ENCODE data around the gene MSL3. TPM values are rescaled to one million over a fixed set of nuclear protein-coding genes. Genes with fewer than 3 reads are reported as not detected.

MSL3 gene
- total RNA-seq, 6 donors from 2014 or later: 24.6 to 37.7 (median 31.3) TPM

- Histone ChIP-seq H3K36me3 (peaks cover 0 to 17% (median 7%) of the 10 kb centered on the region in 4 donors), H3K9me3 (no peaks in the 10 kb centered on the region), H3K27me3 (no peaks in the 10 kb centered on the region), H3K4me3 (no peak overlapping the region), H3K4me1 (no peaks in the 10 kb centered on the region), H3K27ac (no peak overlapping the region)
- DNase-seq (no peak), ATAC-seq (ENCODE audit: low FRiP score in 2 of 2) (no peak)
- 69 to 90% methylated on average over 4 of the region's 4 CpGs for WGBS, 2 donors
- TF ChIP-seq, protein P1, sequence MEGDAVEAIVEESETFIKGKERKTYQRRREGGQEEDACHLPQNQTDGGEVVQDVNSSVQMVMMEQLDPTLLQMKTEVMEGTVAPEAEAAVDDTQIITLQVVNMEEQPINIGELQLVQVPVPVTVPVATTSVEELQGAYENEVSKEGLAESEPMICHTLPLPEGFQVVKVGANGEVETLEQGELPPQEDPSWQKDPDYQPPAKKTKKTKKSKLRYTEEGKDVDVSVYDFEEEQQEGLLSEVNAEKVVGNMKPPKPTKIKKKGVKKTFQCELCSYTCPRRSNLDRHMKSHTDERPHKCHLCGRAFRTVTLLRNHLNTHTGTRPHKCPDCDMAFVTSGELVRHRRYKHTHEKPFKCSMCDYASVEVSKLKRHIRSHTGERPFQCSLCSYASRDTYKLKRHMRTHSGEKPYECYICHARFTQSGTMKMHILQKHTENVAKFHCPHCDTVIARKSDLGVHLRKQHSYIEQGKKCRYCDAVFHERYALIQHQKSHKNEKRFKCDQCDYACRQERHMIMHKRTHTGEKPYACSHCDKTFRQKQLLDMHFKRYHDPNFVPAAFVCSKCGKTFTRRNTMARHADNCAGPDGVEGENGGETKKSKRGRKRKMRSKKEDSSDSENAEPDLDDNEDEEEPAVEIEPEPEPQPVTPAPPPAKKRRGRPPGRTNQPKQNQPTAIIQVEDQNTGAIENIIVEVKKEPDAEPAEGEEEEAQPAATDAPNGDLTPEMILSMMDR (IDR thresholded peaks at IDR 0.05): no peak
- TF ChIP-seq POLR2A (IDR thresholded peaks at IDR 0.05) (no peak), POLR2AphosphoS5 (IDR thresholded peaks at IDR 0.05) (no peak), EP300 (IDR thresholded peaks at IDR 0.05) (no peak)
Measured at GRCh38 chrX:11778230-11778629, 20.2 kb downstream of the MSL3 start.

GRCh38 chrX:11781133-11781532 lies 23.1 kb downstream of the MSL3 start:
- Histone ChIP-seq H3K27me3 (no peaks in the 10 kb centered on the region), H3K36me3 (peaks cover 0 to 3% (median 0%) of the 10 kb centered on the region in 4 donors), H3K9me3 (no peaks in the 10 kb centered on the region), H3K4me3 (no peak overlapping the region), H3K27ac (no peak overlapping the region), H3K4me1 (no peaks in the 10 kb centered on the region)
- 83 to 100% methylated on average over 1 to 2 of the region's 2 CpGs for WGBS, 2 donors
- peak in 1 of 2 donors; percentile 15 for ATAC-seq (ENCODE audit: low FRiP score in 2 of 2)
- DNase-seq: no peak
- TF ChIP-seq, protein P1 (IDR thresholded peaks at IDR 0.05): no peak
- no peak for TF ChIP-seq EP300 (IDR thresholded peaks at IDR 0.05)
- no peak for TF ChIP-seq POLR2A (IDR thresholded peaks at IDR 0.05)

- H3K4me1 ChIP-seq: peaks cover 0 to 1% (median 0%) of the 10 kb centered on the region in 4 donors
- WGBS, 2 donors: 76 to 95% methylated on average over 3 of the region's 3 CpGs
- H3K27ac ChIP-seq: no peak overlapping the region
- TF ChIP-seq, protein P1 (IDR thresholded peaks at IDR 0.05): no peak
- TF ChIP-seq POLR2A (IDR thresholded peaks at IDR 0.05) (no peak), POLR2AphosphoS5 (IDR thresholded peaks at IDR 0.05) (no peak), EP300 (IDR thresholded peaks at IDR 0.05) (no peak)
- no peak overlapping the region for H3K4me3 ChIP-seq
- H3K36me3 ChIP-seq: no peaks in the 10 kb centered on the region
- ATAC-seq (ENCODE audit: low FRiP score in 2 of 2) (no peak), DNase-seq (no peak)
- no peaks in the 10 kb centered on the region for H3K9me3 ChIP-seq
- H3K27me3 ChIP-seq: no peaks in the 10 kb centered on the region
Measured at GRCh38 chrX:11781734-11782370, 23.8 kb downstream of the MSL3 start.

GRCh38 chrX:11784543-11784942 lies 26.5 kb downstream of the MSL3 start:
- ATAC-seq (ENCODE audit: low FRiP score in 2 of 2) (no peak), DNase-seq (no peak)
- no peaks in the 10 kb centered on the region for H3K27me3 ChIP-seq
- WGBS, 2 donors: 39 to 100% methylated on average over 1 of the region's 1 CpG
- peaks cover 0 to 10% (median 0%) of the 10 kb centered on the region in 4 donors for H3K4me1 ChIP-seq
- no peaks in the 10 kb centered on the region for H3K9me3 ChIP-seq
- no peaks in the 10 kb centered on the region for H3K36me3 ChIP-seq
- no peak overlapping the region for H3K27ac ChIP-seq
- TF ChIP-seq POLR2AphosphoS5 (IDR thresholded peaks at IDR 0.05) (no peak), EP300 (IDR thresholded peaks at IDR 0.05) (no peak), POLR2A (IDR thresholded peaks at IDR 0.05) (no peak)
- TF ChIP-seq, protein P1 (IDR thresholded peaks at IDR 0.05): no peak
- H3K4me3 ChIP-seq: no peak overlapping the region

DNA sequence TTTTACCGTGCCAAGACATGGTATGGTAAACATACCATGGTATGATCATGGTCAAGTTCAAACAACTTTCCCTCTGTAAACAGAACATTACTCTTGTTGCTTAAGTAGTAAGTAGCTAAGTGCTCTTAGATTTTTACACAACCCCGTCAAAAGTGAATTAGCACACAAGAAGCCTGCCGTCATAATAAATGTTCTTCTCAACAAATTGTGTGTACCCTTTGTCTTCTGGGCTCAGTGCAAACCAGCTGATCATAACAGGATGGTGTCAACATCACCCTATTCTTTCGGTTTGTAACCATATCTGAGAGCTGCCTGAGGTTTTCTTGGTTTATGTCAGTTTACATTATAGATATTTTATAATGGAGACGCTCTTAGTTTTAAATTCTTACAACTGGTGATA lies 28.8 kb downstream of the MSL3 start:
- Histone ChIP-seq H3K36me3 (no peaks in the 10 kb centered on the region), H3K9me3 (no peaks in the 10 kb centered on the region), H3K4me1 (peaks cover 0 to 10% (median 0%) of the 10 kb centered on the region in 4 donors), H3K27me3 (no peaks in the 10 kb centered on the region), H3K4me3 (peak overlapping the region in 1 of 4 donors; percentile 17), H3K27ac (no peak overlapping the region)
- DNase-seq: no peak
- 34 to 40% methylated on average over 5 of the region's 5 CpGs for WGBS, 2 donors
- TF ChIP-seq POLR2A (IDR thresholded peaks at IDR 0.05): no peak
- TF ChIP-seq, protein P1 (IDR thresholded peaks at IDR 0.05): no peak
- no peak for TF ChIP-seq EP300 (IDR thresholded peaks at IDR 0.05)
- no peak for TF ChIP-seq POLR2AphosphoS5 (IDR thresholded peaks at IDR 0.05)
- no peak for ATAC-seq (ENCODE audit: low FRiP score in 2 of 2)

Measured in upper lobe of left lung (tissue), 6 donors.